Measurements from ENCODE around the gene APBA2. TPM values are rescaled to one million over a fixed set of nuclear protein-coding genes. Genes with fewer than 3 reads are reported as not detected.

Gene APBA2
- total RNA-seq, 1 experiment from 2014 or later, result 0.31 TPM

- in situ Hi-C loops (cut with HindIII; ENCODE audit: low pct_unique_long_range_greater_than_20kb, low sequenced_read_pairs), result no loop called here
- H3K9me3 ChIP-seq (ENCODE audit: control insufficient read depth, insufficient read depth, low read depth, low read length), result no peaks in the 10 kb centered on the region
Observed at GRCh38 chr15:28873585-28874190, 12.1 kb upstream of the APBA2 start.

DNA sequence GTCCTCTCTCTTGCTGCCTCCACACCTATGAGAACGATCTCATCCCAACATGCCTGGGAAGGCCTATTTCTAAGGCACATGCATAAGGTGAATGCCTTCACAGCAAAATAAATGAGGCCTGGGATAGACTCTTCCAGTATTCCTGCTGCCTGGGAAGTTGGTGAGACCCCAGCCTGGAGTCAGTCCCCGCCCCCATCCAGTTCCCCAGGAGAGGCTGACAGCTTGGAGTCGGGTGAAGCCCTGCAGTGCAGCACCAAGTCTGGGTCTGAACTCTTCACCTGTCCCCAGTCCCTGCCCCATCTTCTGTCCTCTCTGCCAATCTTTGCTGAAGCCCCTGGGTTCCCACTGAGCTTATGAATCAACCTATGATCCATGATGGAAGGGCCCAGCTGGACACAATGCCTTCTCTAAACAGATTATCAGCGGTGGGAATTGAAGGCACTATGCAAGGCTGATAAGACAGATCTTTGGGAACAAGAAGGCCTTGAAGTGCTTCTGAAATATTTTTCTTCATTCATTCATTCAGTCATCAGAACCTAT, 10.2 kb upstream of the APBA2 start:
- CTCF ChIA-PET, result no interaction called here
- intact Hi-C loops (cut with micrococcal nuclease; ENCODE audit: unreplicated experiment) (no loop called here), in situ Hi-C loops (cut with HindIII; ENCODE audit: low pct_unique_long_range_greater_than_20kb, low sequenced_read_pairs) (no loop called here)
- Histone ChIP-seq H3K27ac (ENCODE audit: low read length) (no peak overlapping the region), H3K4me1 (ENCODE audit: control insufficient read depth, insufficient read depth, low read length) (no peaks in the 10 kb centered on the region), H3K27me3 (ENCODE audit: control insufficient read depth, insufficient read depth, low read length) (no peaks in the 10 kb centered on the region), H3K9me3 (ENCODE audit: control insufficient read depth, insufficient read depth, low read depth, low read length) (no peaks in the 10 kb centered on the region), H3K4me3 (ENCODE audit: low read depth in 2 of 2, low read length in 2 of 2) (no peak overlapping the region), H3K36me3 (ENCODE audit: control insufficient read depth, insufficient read depth, low read length) (no peaks in the 10 kb centered on the region)
- ATAC-seq (no peak), DNase-seq (ENCODE audit: low read depth, low spot score) (no peak)
- TF ChIP-seq SIN3A (IDR thresholded peaks at IDR 0.05; ENCODE audit: borderline replicate concordance, insufficient read depth, low read depth, low read length) (no peak), CTCF (IDR thresholded peaks at IDR 0.05) (no peak), POLR2AphosphoS5 (IDR thresholded peaks at IDR 0.05; ENCODE audit: low read depth, low read length) (no peak), TCF7L2 (IDR thresholded peaks at IDR 0.05; ENCODE audit: low read depth, low read length) (no peak)
- TF ChIP-seq, protein P1, sequence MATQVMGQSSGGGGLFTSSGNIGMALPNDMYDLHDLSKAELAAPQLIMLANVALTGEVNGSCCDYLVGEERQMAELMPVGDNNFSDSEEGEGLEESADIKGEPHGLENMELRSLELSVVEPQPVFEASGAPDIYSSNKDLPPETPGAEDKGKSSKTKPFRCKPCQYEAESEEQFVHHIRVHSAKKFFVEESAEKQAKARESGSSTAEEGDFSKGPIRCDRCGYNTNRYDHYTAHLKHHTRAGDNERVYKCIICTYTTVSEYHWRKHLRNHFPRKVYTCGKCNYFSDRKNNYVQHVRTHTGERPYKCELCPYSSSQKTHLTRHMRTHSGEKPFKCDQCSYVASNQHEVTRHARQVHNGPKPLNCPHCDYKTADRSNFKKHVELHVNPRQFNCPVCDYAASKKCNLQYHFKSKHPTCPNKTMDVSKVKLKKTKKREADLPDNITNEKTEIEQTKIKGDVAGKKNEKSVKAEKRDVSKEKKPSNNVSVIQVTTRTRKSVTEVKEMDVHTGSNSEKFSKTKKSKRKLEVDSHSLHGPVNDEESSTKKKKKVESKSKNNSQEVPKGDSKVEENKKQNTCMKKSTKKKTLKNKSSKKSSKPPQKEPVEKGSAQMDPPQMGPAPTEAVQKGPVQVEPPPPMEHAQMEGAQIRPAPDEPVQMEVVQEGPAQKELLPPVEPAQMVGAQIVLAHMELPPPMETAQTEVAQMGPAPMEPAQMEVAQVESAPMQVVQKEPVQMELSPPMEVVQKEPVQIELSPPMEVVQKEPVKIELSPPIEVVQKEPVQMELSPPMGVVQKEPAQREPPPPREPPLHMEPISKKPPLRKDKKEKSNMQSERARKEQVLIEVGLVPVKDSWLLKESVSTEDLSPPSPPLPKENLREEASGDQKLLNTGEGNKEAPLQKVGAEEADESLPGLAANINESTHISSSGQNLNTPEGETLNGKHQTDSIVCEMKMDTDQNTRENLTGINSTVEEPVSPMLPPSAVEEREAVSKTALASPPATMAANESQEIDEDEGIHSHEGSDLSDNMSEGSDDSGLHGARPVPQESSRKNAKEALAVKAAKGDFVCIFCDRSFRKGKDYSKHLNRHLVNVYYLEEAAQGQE (IDR thresholded peaks at IDR 0.05; ENCODE audit: insufficient read depth in 1 of 2, low read depth in 2 of 2, low read length in 1 of 2), result no peak
- BruUV-seq (replicated peaks), result no TSS peak
- POLR2A ChIA-PET, result no interaction called here

More at GRCh38 chr15:28873585-28874190, 12.1 kb upstream of the APBA2 start:
- no peak for DNase-seq (ENCODE audit: low read depth, low spot score)
- Histone ChIP-seq H3K36me3 (ENCODE audit: control insufficient read depth, insufficient read depth, low read length) (no peaks in the 10 kb centered on the region), H3K27me3 (ENCODE audit: control insufficient read depth, insufficient read depth, low read length) (no peaks in the 10 kb centered on the region), H3K4me1 (ENCODE audit: control insufficient read depth, insufficient read depth, low read length) (no peaks in the 10 kb centered on the region), H3K4me3 (ENCODE audit: low read depth in 2 of 2, low read length in 2 of 2) (no peak overlapping the region), H3K27ac (ENCODE audit: low read length) (no peak overlapping the region)
- no TSS peak for BruUV-seq (replicated peaks)
- ChIA-PET CTCF (no interaction called here), POLR2A (no interaction called here)
- no peak for ATAC-seq
- intact Hi-C loops (cut with micrococcal nuclease; ENCODE audit: unreplicated experiment), result no loop called here
- TF ChIP-seq, protein P1 (IDR thresholded peaks at IDR 0.05; ENCODE audit: insufficient read depth in 1 of 2, low read depth in 2 of 2, low read length in 1 of 2), result no peak
- TF ChIP-seq POLR2AphosphoS5 (IDR thresholded peaks at IDR 0.05; ENCODE audit: low read depth, low read length) (no peak), TCF7L2 (IDR thresholded peaks at IDR 0.05; ENCODE audit: low read depth, low read length) (no peak), CTCF (IDR thresholded peaks at IDR 0.05) (no peak), SIN3A (IDR thresholded peaks at IDR 0.05; ENCODE audit: borderline replicate concordance, insufficient read depth, low read depth, low read length) (no peak)
